Psoas muscle (tissue), 8 donors: ENCODE results near the gene ZNF556. TPM values are rescaled to one million over a fixed set of nuclear protein-coding genes. Genes with fewer than 3 reads are reported as not detected.
"Not testable (repeated sequence)": the region's sequence is repeated elsewhere in the genome, so short reads cannot be mapped to it uniquely, and the experiment has no call there.

Experiments used
- ATAC-seq, 4 donors: fragments of 200-7000 bp; cut with Tn5 transposase; one replicate each; pipeline ENCODE4 v1.9.1; 2020; ENCODE audit warnings: moderate library complexity in 3 of 4, mild to moderate bottlenecking in 2 of 4
- DNase-seq, 2 donors: peaks; one replicate each; pipeline ENCODE4 v3.0.0-alpha.2; 2020
- H3K27ac ChIP-seq: fragments of 200-600 bp; one replicate; pipeline ENCODE4 v1.8.0; 2022
- H3K27me3 ChIP-seq, 3 donors: fragments of 200-600 bp in 1 of 3; one replicate each; pipeline versions ENCODE4 v1.6.1 to v1.8.0; 2013 to 2022; ENCODE audit warnings: low read length in 2 of 3, mild to moderate bottlenecking in 2 of 3, moderate library complexity in 1 of 3; ENCODE audit not compliant: insufficient read depth in 3 of 3
- H3K36me3 ChIP-seq, 2 donors: fragments of 200-600 bp in 1 of 2; one replicate each; pipeline versions ENCODE4 v1.6.1 to v1.8.0; 2013 to 2022; ENCODE audit warnings: low read depth in 1 of 2, mild to moderate bottlenecking in 1 of 2, moderate library complexity in 1 of 2; ENCODE audit not compliant: insufficient read depth in 1 of 2
- H3K4me1 ChIP-seq: fragments of 200-600 bp; one replicate; pipeline ENCODE4 v1.8.0; 2022
- H3K4me3 ChIP-seq: fragments of 200-600 bp; one replicate; pipeline ENCODE4 v1.8.0; 2022; ENCODE audit warnings: mild to moderate bottlenecking
- H3K9me3 ChIP-seq: fragments of 200-600 bp; one replicate; pipeline ENCODE4 v1.8.0; 2022
- WGBS, 3 donors: extraction: QIAGEN DNeasy Blood & Tissue Kit; methylation state at CpG; one replicate each; pipeline versions ENCODE4 v1.1.6 to v1.1.7; 2013; 5-methylcytosine and 5-hydroxymethylcytosine counted together
- intact Hi-C, 2 donors: fragments of 100-400 bp; cut with DNase I; formaldehyde crosslinking; loops; one replicate each; pipeline versions ENCODE4 v1.11.0 to v1.14.2; 2022
- polyA plus RNA-seq, 3 donors: library from polyadenylated mRNA; stranded (reverse); fragments of 200-250 nt; gene quantifications; one replicate each; pipeline ENCODE4 v1.2.3, GENCODE V29; 2013
- total RNA-seq, 4 donors: library from RNA; stranded (reverse); fragmentation: NEBNext Ultra II Directional in 2 of 4; extraction: Animal tissue kit (Norgen Biotek cat#: 25700) in 2 of 4; gene quantifications; one replicate each; pipeline versions ENCODE4 v1.2.1 to v1.2.4, GENCODE V29; 2021 to 2023
- TF ChIP-seq, protein P1 (sequence below): fragments of 200-600 bp; IDR thresholded peaks from one replicate; pipeline ENCODE4 v1.8.0; 2022; ENCODE audit warnings: antibody characterized with exemption
- donor health status: healthy with polysubstance abuse.
- donor health status: DM: no; HTN: no; CAD: no; lungs with moderate emphysema.
- donor health status: Bipolar disorder and iron deficiency.
- donor health status: healthy.
- donor health status: DM: yes; HTN: yes; CAD: no.
- donor health status: DM: no; HTN: no; CAD: no.
- donor health status: DM: no; HTN: no; CAD: no.
- donor health status: DM: yes; HTN: yes; CAD: no.

ZNF556 gene
- total and polyA plus RNA-seq, 7 donors: 0.24 to 15.6 (median 0.79) TPM

DNA sequence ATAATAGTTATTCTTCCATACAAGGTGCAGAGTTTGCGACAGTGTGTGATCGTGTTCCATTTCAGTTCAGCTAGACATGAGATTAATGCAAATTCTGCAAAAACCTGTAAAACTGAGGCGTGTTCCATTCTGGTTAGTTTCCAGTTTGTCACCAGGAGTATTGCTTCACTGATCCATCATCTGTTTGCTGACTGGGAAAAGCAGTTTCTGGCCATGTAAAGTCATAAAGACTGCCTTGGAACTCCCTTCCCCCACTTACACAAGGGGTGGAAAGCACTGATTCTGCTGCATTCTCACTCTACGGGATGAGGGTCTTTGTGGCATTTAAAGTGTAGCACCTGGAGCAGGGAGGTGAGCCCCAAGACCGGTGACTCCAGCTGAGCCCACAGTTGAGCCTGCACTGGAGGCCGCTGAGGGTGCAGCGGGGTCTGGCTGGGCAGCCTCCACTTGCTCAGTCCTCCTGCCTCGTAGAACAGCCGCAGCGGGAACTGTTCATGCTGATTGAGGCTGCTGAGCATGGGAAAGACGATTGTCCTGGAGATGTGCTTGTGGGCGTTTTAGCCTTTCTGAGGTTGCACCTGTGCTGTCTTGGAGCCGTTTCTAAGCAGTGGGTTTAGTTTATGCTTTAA, 35.6 kb downstream of the ZNF556 start:
- TF ChIP-seq, protein P1, sequence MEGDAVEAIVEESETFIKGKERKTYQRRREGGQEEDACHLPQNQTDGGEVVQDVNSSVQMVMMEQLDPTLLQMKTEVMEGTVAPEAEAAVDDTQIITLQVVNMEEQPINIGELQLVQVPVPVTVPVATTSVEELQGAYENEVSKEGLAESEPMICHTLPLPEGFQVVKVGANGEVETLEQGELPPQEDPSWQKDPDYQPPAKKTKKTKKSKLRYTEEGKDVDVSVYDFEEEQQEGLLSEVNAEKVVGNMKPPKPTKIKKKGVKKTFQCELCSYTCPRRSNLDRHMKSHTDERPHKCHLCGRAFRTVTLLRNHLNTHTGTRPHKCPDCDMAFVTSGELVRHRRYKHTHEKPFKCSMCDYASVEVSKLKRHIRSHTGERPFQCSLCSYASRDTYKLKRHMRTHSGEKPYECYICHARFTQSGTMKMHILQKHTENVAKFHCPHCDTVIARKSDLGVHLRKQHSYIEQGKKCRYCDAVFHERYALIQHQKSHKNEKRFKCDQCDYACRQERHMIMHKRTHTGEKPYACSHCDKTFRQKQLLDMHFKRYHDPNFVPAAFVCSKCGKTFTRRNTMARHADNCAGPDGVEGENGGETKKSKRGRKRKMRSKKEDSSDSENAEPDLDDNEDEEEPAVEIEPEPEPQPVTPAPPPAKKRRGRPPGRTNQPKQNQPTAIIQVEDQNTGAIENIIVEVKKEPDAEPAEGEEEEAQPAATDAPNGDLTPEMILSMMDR: no peak
- H3K4me3 ChIP-seq: no peak overlapping the region
- intact Hi-C loops: loop anchor here in 1 of 2 donors (5.0 kb wide), 1 partner anchor 40 kb away; the partner anchor contains the start of gene ZNF77
- H3K9me3 ChIP-seq: peaks cover under 1% of the 10 kb centered on the region
- no peaks in the 10 kb centered on the region for H3K4me1 ChIP-seq
- ATAC-seq: no peak
- H3K27ac ChIP-seq: no peak overlapping the region
- WGBS, 3 donors: 72 to 84% (median 77%) methylated on average over 13 of the region's 13 CpGs
- no peaks in the 10 kb centered on the region for H3K36me3 ChIP-seq
- DNase-seq: no peak
- H3K27me3 ChIP-seq: no peaks in the 10 kb centered on the region

DNA sequence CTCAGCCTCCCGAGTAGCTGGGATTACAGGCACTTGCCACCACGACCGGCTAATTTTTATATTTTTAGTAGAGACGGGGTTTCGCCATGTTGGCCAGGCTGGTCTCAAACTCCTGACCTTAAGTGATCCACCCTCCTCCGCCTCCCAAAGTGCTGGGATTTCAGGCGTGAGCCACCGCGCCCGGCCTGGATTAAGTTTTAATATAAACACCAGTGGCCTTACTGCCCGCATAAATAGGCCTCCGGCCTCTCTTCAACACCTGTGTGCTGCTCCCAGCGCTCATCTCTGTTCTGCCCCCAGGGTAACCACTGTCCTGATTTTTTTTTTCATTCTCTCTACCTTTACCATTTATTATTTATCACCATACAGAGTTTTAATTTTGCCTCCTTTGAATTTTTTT, 36.2 kb downstream of the ZNF556 start:
- intact Hi-C loops: loop anchor here in 1 of 2 donors (5.0 kb wide), 1 partner anchor 39 kb away; the partner anchor contains the start of gene ZNF77
- not testable (repeated sequence) for DNase-seq, H3K4me1 ChIP-seq, H3K36me3 ChIP-seq, H3K9me3 ChIP-seq, H3K27me3 ChIP-seq, ATAC-seq, H3K27ac ChIP-seq, H3K4me3 ChIP-seq
- 82 to 95% (median 89%) methylated on average over 13 of the region's 13 CpGs for WGBS, 3 donors

DNA sequence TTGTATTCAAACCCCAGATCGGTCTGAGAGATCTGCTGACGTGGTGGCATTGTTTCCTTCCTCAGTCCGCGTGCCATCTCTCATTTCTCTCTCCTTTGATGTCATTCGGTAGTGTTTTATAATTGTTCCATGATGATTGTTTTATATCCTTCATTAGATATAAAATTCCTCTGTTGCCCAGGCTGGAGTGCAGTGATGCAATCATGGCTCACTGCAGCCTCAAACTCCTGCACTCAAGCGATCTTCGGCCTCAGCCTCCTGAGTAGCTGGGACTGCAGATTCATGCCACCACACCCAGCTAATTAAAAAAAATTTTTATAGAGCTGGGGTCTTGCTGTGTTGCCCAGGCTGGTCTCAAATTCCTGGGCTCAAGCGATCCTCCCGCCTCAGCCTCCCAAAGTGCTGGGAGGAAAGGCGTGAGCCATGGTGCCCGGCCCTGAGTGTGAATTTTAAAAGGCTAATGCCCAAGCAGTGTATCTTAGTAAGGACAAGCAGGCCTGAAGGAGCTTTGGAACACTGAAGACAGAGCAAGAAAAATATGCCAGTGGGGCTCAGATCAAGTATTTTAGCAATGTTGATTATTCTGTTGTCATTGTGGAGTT, 38.9 kb downstream of the ZNF556 start:
- intact Hi-C loops: no loop called here
- Histone ChIP-seq H3K9me3 (no peaks in the 10 kb centered on the region), H3K27ac (no peak overlapping the region), H3K4me3 (no peak overlapping the region), H3K4me1 (no peaks in the 10 kb centered on the region), H3K27me3 (no peaks in the 10 kb centered on the region), H3K36me3 (no peaks in the 10 kb centered on the region)
- ATAC-seq (no peak), DNase-seq (no peak)
- WGBS, 3 donors: 87 to 90% (median 90%) methylated on average over 11 of the region's 11 CpGs
- TF ChIP-seq, protein P1: no peak

DNA sequence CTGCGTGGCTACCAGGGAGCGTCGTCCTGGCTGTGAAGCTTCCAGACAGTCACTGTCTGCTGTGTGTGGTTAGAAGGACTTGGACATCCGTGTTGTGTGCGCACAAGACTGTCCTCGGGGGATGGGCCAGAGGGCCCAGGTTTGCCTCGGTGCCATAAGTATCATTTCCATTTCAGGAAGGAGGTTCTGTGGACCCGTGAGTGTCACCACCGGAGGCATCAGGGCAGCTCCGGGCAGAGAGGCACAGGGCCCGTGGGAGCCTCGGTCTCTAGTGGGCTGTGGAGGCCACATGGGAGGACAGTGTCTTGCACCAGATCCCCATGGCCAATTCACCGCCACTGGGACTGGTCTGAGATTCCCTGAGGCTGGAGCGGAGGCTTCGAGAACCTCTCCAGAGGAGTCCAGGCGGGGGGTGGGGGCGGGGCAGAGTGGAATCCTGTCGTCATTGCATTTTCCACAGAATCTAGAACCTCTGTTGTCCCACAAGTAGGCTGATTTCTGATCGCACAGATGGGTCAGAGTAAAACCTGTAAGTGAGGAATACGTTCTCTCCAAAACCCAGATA, 39.6 kb downstream of the ZNF556 start:
- intact Hi-C loops: no loop called here
- Histone ChIP-seq H3K4me1 (no peaks in the 10 kb centered on the region), H3K9me3 (no peaks in the 10 kb centered on the region), H3K27ac (no peak overlapping the region), H3K36me3 (no peaks in the 10 kb centered on the region), H3K27me3 (no peaks in the 10 kb centered on the region), H3K4me3 (no peak overlapping the region)
- ATAC-seq (no peak), DNase-seq (no peak)
- TF ChIP-seq, protein P1: no peak
- 86 to 90% (median 87%) methylated on average over 20 of the region's 20 CpGs for WGBS, 3 donors

DNA sequence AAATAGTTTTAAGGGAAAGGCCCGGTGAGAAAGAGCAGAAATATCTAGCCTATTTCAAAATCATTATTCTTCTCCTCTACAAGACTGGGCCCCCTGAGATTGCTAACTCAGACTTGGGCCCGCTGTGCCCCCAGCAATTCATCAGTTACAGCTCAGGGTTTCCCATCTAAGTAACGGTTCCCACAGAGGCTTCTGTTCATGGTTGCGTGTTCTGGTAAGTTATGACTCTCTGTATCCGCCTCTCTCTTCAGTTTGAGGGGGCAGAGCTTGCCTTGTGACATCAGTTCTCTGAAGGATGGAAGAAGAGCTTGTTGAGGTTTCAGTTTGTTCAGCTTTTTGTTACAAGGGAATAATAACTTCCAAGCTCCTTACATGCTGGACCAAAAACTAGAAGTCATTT, 45.2 kb downstream of the ZNF556 start:
- Histone ChIP-seq H3K4me3 (no peak overlapping the region), H3K4me1 (no peaks in the 10 kb centered on the region), H3K9me3 (peaks cover 8% of the 10 kb centered on the region), H3K36me3 (peaks cover 10 to 14% of the 10 kb centered on the region in 2 donors), H3K27me3 (no peaks in the 10 kb centered on the region), H3K27ac (no peak overlapping the region)
- WGBS, 3 donors: 93 to 97% (median 96%) methylated on average over 5 of the region's 5 CpGs
- intact Hi-C loops: no loop called here
- TF ChIP-seq, protein P1: no peak
- ATAC-seq (no peak), DNase-seq (no peak)
